GM10266 (cell line): ENCODE results near the gene MCM8.
"Not testable (repeated sequence)": the region's sequence is repeated elsewhere in the genome, so short reads cannot be mapped to it uniquely, and the experiment has no call there.

Source experiments
- DNase-seq: peaks from one replicate; pipeline ENCODE4 v3.0.0; 2012; ENCODE audit errors: extremely low spot score
- CTCF ChIP-seq: IDR thresholded peaks from 2 replicates; pipeline ENCODE4 v1.5.1; 2012; ENCODE audit warnings: mild to moderate bottlenecking, low read depth; ENCODE audit not compliant: control insufficient read depth, insufficient read depth; ENCODE audit errors: missing control alignments

MCM8 gene

GRCh38 chr20:6030453-6031080, 80.1 kb downstream of the MCM8 start:
- TF ChIP-seq CTCF: no peak
- no peak for DNase-seq

- not testable (repeated sequence) for DNase-seq
Measured at GRCh38 chr20:6032907-6033306, 82.5 kb downstream of the MCM8 start.

GRCh38 chr20:6034134-6034969, 83.9 kb downstream of the MCM8 start:
- no peak for DNase-seq
- TF ChIP-seq CTCF: no peak

GRCh38 chr20:6036213-6036612, 85.8 kb downstream of the MCM8 start:
- no peak for DNase-seq
- TF ChIP-seq CTCF: no peak

GRCh38 chr20:6037082-6037481, 86.6 kb downstream of the MCM8 start:
- DNase-seq: no peak
- no peak for TF ChIP-seq CTCF

- TF ChIP-seq CTCF: no peak
- no peak for DNase-seq
Measured at GRCh38 chr20:6038256-6038655, 87.8 kb downstream of the MCM8 start.

- no peak for TF ChIP-seq CTCF
- no peak for DNase-seq
Measured at GRCh38 chr20:6039766-6040165, 89.3 kb downstream of the MCM8 start.
